Peyer's patch (tissue), 4 donors: ENCODE measurements around the gene CBX2.

Experiments
- POLR2A ChIP-seq, 2 donors: fragments of 450-650 bp; IDR thresholded peaks; one replicate each; pipeline ENCODE4 v1.5.1; 2017; ENCODE audit warnings: antibody characterized with exemption in 2 of 2, mild to moderate bottlenecking in 2 of 2, moderate library complexity in 2 of 2
- TF ChIP-seq, protein P1 (sequence below), 6 experiments: fragments of 450-650 bp in 4 of 6; fragments of 200-600 bp in 2 of 6; sonication (generic) in 1 of 6; IDR thresholded peaks; one replicate each; pipeline ENCODE4 v1.5.1; 2017 to 2019; ENCODE audit warnings: antibody characterized with exemption in 6 of 6, mild to moderate bottlenecking in 3 of 6, moderate library complexity in 1 of 6

DNA sequence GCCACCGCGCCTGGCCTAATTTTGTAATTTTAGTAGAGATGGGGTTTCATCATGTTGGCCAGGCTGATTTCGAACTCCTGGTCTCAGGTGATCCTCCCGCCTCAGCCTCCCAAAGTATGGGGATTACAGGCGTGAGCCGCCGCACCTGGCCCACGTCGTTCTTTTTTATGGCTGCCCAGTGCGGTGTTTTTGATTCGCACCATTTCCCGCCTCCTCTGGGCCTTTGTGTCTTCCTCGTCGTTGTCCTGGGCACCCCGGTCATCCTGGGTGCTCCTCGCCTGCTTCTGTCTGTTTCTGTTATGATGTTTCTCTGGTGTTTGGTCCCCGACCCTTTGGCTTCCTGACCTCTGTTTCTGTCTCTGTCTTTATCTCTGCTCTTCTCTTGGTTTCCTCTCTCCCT, 46.3 kb downstream of the CBX2 start:
- TF ChIP-seq, protein P1, sequence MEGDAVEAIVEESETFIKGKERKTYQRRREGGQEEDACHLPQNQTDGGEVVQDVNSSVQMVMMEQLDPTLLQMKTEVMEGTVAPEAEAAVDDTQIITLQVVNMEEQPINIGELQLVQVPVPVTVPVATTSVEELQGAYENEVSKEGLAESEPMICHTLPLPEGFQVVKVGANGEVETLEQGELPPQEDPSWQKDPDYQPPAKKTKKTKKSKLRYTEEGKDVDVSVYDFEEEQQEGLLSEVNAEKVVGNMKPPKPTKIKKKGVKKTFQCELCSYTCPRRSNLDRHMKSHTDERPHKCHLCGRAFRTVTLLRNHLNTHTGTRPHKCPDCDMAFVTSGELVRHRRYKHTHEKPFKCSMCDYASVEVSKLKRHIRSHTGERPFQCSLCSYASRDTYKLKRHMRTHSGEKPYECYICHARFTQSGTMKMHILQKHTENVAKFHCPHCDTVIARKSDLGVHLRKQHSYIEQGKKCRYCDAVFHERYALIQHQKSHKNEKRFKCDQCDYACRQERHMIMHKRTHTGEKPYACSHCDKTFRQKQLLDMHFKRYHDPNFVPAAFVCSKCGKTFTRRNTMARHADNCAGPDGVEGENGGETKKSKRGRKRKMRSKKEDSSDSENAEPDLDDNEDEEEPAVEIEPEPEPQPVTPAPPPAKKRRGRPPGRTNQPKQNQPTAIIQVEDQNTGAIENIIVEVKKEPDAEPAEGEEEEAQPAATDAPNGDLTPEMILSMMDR (IDR thresholded peaks at IDR 0.05), result no peak
- TF ChIP-seq POLR2A (IDR thresholded peaks at IDR 0.05), result no peak
